Pancreas (tissue), 10 donors: ENCODE results near the gene COASY. TPM values are rescaled to one million over a fixed set of nuclear protein-coding genes. Genes with fewer than 3 reads are reported as not detected.
A peak's percentile ranks its signal among the peaks of the same experiment; 100 is the strongest.

Source experiments
- ATAC-seq, 4 donors: fragments of 200-7000 bp; cut with Tn5 transposase; one replicate each; pipeline versions ENCODE4 v1.8.0 to v1.9.1; 2020; ENCODE audit warnings: mild to moderate bottlenecking in 4 of 4, moderate library complexity in 4 of 4
- DNase-seq, 6 donors: peaks; one replicate each; pipeline ENCODE4 v3.0.0-alpha.2; 2020
- FAIRE-seq: peaks from 2 replicates; lab custom pipeline; 2012; peaks lifted over from hg19 to GRCh38; lab: Jason Lieb, UNC
- H3K27ac ChIP-seq, 4 donors: fragments of 200-600 bp; sonication (generic); 1 replicate in 3 of 4; 2 replicates in 1 of 4; pipeline versions ENCODE4 v1.5.0 to v1.8.0; 2020
- H3K27me3 ChIP-seq, 4 donors: fragments of 200-600 bp; one replicate each; pipeline ENCODE4 v1.8.0; 2021
- H3K36me3 ChIP-seq, 3 donors: fragments of 200-600 bp; sonication (generic) in 1 of 3; one replicate each; pipeline versions ENCODE4 v1.5.0 to v1.8.0; 2020 to 2021
- H3K4me1 ChIP-seq, 3 donors: fragments of 200-600 bp; one replicate each; pipeline ENCODE4 v1.8.0; 2021
- H3K4me3 ChIP-seq, 4 donors: fragments of 200-600 bp; sonication (generic) in 2 of 4; one replicate each; pipeline versions ENCODE4 v1.5.0 to v1.8.0; 2020 to 2021
- H3K9me3 ChIP-seq, 4 donors: fragments of 200-600 bp; one replicate each; pipeline ENCODE4 v1.8.0; 2021
- WGBS, 2 donors: extraction: QIAGEN DNeasy Blood & Tissue Kit; methylation state at CpG; one replicate each; pipeline ENCODE4 v1.1.7; 2013; 5-methylcytosine and 5-hydroxymethylcytosine counted together
- intact Hi-C, 3 donors: fragments of 100-400 bp; cut with DNase I; formaldehyde crosslinking; loops; one replicate each; pipeline versions ENCODE4 v1.11.1 to v1.14.2; 2022
- polyA plus RNA-seq, 2 donors: library from polyadenylated mRNA; stranded (reverse); fragments of 200-250 nt; gene quantifications; one replicate each; pipeline ENCODE4 v1.2.3, GENCODE V29; 2013
- total RNA-seq, 6 donors: library from RNA; stranded (reverse); fragmentation: NEBNext Ultra II Directional in 4 of 6; extraction: Animal tissue kit (Norgen Biotek cat#: 25700) in 4 of 6; gene quantifications; one replicate each; pipeline versions ENCODE4 v1.2.1 to v1.2.4, GENCODE V29; 2021 to 2023
- TF ChIP-seq, protein P1 (sequence below), 4 donors: fragments of 200-600 bp; sonication (generic) in 3 of 4; IDR thresholded peaks; one replicate each; pipeline versions ENCODE4 v1.5.0 to v1.8.0; 2021; ENCODE audit warnings: antibody characterized with exemption in 4 of 4
- donor health status: healthy with polysubstance abuse.
- donor health status: DM: no; HTN: no; CAD: no; lungs with moderate emphysema.
- donor health status: DM: no; HTN: no; CAD: no.
- donor health status: control.
- donor health status: control.
- donor health status: Bipolar disorder and iron deficiency.
- donor health status: DM: yes; HTN: yes; CAD: no.
- donor health status: DM: no; HTN: no; CAD: no.
- donor health status: DM: no; HTN: no; CAD: no.
- donor health status: DM: yes; HTN: yes; CAD: no.

The COASY gene
- total and polyA plus RNA-seq, 8 donors: 32.3 to 152 (median 56.0) TPM

DNA sequence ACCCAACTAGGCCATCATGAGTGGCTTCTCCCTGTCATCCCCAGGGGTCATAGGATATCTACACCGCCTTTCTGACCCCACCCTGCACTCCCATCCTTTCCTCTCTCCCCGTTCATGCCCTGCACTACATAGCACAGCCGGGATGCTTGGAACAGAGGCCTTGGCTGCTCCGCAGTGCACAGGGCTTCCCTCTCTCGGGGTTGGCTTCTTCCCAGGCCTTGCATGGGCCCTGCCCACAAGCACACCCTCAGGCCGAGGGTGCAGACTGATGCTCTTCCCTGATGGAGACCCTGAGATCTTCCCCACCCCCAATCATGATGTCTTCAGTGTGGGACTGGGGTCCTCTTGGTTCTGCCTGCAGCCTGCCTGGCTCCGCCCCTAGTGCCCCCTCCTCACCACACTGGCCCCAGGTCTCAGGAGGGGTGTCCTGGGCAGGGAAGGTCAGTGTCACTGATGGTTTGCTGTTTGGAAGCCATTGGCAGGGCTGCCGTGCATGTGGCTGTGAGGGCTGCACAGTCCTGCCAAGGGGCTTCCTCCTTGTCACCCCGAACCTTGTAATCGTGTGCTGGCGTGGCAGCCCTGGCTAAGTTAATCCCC is 40.2 kb upstream of the COASY start:
- 83 to 89% methylated on average over 11 of the region's 11 CpGs for WGBS, 2 donors
- intact Hi-C loops: loop anchor here in 2 of 3 donors (5.0 to 10.0 kb wide), 2 partner anchors 94 to 207 kb away; no protein-coding TSS in a partner anchor
- no peak for ATAC-seq

GRCh38 chr17:42522263-42522790 is 39.6 kb upstream of the COASY start:
- H3K4me3 ChIP-seq: no peak overlapping the region
- H3K27me3 ChIP-seq: no peaks in the 10 kb centered on the region
- H3K4me1 ChIP-seq: peaks cover 6 to 20% (median 8%) of the 10 kb centered on the region in 3 donors
- intact Hi-C loops: loop anchor here in 2 of 3 donors (5.0 to 10.0 kb wide), 2 partner anchors 95 to 208 kb away; no protein-coding TSS in a partner anchor
- no peak for DNase-seq
- FAIRE-seq: no peak
- WGBS, 2 donors: 79 to 86% methylated on average over 9 of the region's 9 CpGs
- ATAC-seq: no peak
- no peaks in the 10 kb centered on the region for H3K36me3 ChIP-seq
- no peaks in the 10 kb centered on the region for H3K9me3 ChIP-seq
- H3K27ac ChIP-seq: peak overlapping the region in 1 of 4 donors; percentile 16
- TF ChIP-seq, protein P1, sequence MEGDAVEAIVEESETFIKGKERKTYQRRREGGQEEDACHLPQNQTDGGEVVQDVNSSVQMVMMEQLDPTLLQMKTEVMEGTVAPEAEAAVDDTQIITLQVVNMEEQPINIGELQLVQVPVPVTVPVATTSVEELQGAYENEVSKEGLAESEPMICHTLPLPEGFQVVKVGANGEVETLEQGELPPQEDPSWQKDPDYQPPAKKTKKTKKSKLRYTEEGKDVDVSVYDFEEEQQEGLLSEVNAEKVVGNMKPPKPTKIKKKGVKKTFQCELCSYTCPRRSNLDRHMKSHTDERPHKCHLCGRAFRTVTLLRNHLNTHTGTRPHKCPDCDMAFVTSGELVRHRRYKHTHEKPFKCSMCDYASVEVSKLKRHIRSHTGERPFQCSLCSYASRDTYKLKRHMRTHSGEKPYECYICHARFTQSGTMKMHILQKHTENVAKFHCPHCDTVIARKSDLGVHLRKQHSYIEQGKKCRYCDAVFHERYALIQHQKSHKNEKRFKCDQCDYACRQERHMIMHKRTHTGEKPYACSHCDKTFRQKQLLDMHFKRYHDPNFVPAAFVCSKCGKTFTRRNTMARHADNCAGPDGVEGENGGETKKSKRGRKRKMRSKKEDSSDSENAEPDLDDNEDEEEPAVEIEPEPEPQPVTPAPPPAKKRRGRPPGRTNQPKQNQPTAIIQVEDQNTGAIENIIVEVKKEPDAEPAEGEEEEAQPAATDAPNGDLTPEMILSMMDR (IDR thresholded peaks at IDR 0.05): no peak

More for the DNA sequence above, 40.2 kb upstream of the COASY start:
- Histone ChIP-seq H3K27me3 (no peaks in the 10 kb centered on the region), H3K9me3 (no peaks in the 10 kb centered on the region), H3K4me1 (peaks cover 6 to 20% (median 8%) of the 10 kb centered on the region in 3 donors), H3K4me3 (no peak overlapping the region), H3K36me3 (no peaks in the 10 kb centered on the region), H3K27ac (peak overlapping the region in 1 of 4 donors; percentile 16)
- TF ChIP-seq, protein P1 (IDR thresholded peaks at IDR 0.05): no peak
- FAIRE-seq (no peak), DNase-seq (no peak)

GRCh38 chr17:42522798-42523278 is 39.1 kb upstream of the COASY start:
- no peak for DNase-seq
- FAIRE-seq: no peak
- WGBS, 2 donors: 92 to 95% methylated on average over 6 to 8 of the region's 8 CpGs
- H3K36me3 ChIP-seq: no peaks in the 10 kb centered on the region
- H3K9me3 ChIP-seq: no peaks in the 10 kb centered on the region
- H3K27me3 ChIP-seq: no peaks in the 10 kb centered on the region
- ATAC-seq: no peak
- TF ChIP-seq, protein P1 (IDR thresholded peaks at IDR 0.05): no peak
- H3K4me1 ChIP-seq: peaks cover 6 to 17% (median 8%) of the 10 kb centered on the region in 3 donors
- H3K4me3 ChIP-seq: no peak overlapping the region
- H3K27ac ChIP-seq: no peak overlapping the region
- intact Hi-C loops: loop anchor here in 2 of 3 donors (5.0 to 10.0 kb wide), 2 partner anchors 96 to 208 kb away; no protein-coding TSS in a partner anchor

- Histone ChIP-seq H3K36me3 (no peaks in the 10 kb centered on the region), H3K4me3 (no peak overlapping the region), H3K27me3 (no peaks in the 10 kb centered on the region), H3K9me3 (no peaks in the 10 kb centered on the region), H3K27ac (no peak overlapping the region), H3K4me1 (peaks cover 5 to 6% (median 6%) of the 10 kb centered on the region in 3 donors)
- FAIRE-seq (no peak), ATAC-seq (no peak), DNase-seq (no peak)
- WGBS, 2 donors: 84 to 87% methylated on average over 2 of the region's 2 CpGs
- intact Hi-C loops: loop anchor here in 1 of 3 donors (10.0 kb wide), 1 partner anchor 210 kb away; no protein-coding TSS in a partner anchor
- TF ChIP-seq, protein P1 (IDR thresholded peaks at IDR 0.05): no peak
Measured at GRCh38 chr17:42525221-42525620, 36.7 kb upstream of the COASY start.
